Right ventricle myocardium inferior (tissue), 1 donor: Measurements from ENCODE around the gene HOXA3. TPM values are rescaled to one million over a fixed set of nuclear protein-coding genes. Genes with fewer than 3 reads are reported as not detected.

Experiments
- ATAC-seq: fragments of 200-7000 bp; cut with Tn5 transposase; one replicate; pipeline ENCODE4 v1.9.1; 2020; ENCODE audit warnings: mild to moderate bottlenecking, moderate library complexity
- DNase-seq: peaks from one replicate; pipeline ENCODE4 v3.0.0; 2021; ENCODE audit errors: missing footprints
- intact Hi-C: fragments of 100-400 bp; cut with DNase I; formaldehyde crosslinking; loops from one replicate; pipeline ENCODE4 v1.11.0; 2022
- total RNA-seq: library from RNA; stranded (reverse); fragmentation: NEBNext Ultra II Directional; extraction: Animal tissue kit (Norgen Biotek cat#: 25700); gene quantifications from one replicate; pipeline ENCODE4 v1.2.1, GENCODE V29; 2021
- donor health status: DM: no; HTN: yes; CAD: no; lungs with severe emphysema.

The HOXA3 gene
- total RNA-seq, 1 donor from 2014 or later, result not detected

DNA sequence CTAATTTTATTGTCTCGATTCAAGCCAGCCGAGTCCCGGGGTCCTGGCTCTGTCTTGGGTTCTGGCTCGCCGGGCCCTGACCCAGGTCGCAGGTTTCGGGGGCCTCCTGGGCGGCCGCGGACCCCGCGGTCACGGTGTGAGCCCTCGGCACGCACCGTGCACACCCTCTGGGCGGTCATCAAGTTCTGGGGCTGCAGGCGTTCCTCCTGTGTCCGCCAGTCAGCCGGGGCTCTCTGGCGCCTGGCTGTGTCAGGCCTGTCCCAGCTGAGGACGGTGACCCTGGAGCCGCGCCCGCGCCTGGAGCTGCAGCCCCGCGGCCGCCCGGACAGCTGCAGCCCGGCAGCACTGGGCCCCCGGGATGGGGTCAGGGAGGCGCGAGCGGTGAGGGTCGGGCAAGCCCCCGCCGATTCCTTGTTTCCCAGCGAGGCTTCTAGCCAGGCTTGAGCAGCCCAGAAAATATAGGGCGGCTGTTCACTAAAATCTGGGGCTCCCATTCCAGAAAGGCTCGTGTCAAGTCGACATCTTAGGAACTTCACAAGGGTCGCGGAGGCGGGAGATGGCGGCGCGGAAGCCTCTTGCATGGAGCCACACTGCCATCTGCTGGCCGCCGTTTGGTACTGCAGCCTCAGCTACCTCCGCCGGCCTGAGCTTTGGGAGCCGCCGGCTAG, 8.3 kb upstream of the HOXA3 start:
- ATAC-seq (peak; percentile 81), DNase-seq (peak; percentile 94)
- intact Hi-C loops, result loop anchor here (2.0 to 10.0 kb wide), 3 partner anchors 478 to 1276 kb away; no protein-coding TSS in a partner anchor

DNA sequence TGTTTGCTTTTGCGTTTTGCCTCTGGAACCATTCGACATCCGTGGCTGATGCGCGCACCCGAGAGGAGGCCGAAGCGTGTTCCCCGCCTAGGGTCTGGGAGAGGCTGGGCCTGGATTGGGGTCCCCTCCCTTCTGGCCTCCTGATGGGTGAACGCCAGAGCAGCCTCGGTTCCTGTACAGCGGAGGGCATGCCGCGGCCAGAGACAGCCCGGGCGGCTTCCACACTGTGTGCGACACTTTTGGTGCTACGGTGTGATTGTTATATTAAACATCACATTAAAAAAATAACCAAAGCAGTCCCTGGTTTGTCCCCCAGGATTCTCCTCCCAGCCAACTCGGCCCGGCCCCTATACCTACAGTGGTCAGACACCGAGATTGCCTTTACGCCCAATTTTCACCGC, 7.8 kb upstream of the HOXA3 start:
- ATAC-seq (no peak), DNase-seq (peak; percentile 71)
- intact Hi-C loops, result loop anchor here (2.0 to 10.0 kb wide), 3 partner anchors 477 to 1275 kb away; no protein-coding TSS in a partner anchor

DNA sequence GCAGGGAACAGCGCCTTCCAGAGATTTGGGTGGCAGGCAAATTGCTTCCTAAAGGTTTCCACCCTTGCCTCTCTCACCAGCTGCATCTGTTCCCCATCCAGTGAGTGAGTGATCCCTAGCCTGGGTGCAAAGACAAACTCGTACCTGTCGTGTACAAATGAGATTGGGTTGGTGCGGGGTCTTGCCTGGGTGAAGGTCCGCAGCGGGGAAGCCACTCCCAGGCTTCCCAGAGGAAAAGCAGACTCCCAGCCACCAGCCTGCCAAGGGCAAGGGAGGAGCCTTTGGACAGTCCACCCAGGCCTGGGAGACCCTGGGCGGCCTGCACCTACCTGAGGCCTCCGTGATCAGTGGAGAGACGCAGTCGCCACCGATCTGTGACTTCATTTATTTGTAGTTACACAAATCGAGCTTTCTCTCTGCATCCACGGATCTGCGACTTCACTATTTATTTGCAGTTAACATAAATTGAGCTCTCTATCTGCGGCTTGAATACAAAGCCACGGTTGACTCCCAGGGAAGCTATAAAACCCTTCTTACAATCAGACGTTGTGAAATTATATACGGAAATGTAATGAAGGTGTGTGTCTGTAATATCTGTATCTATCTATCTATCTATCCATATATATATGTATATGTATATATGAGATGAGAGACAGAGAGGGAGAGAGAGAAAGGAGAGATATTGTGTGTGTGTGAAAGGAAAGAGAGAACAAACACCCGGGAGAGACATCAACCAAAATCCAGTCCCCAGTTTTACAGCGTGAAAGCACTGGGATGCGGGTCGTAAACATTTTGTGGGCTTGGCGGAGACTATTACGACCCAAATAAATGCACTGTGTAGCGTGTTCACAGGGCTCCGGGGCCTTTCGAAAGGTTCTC, 7.1 kb upstream of the HOXA3 start:
- DNase-seq (peak; percentile 50), ATAC-seq (no peak)
- intact Hi-C loops, result loop anchor here (2.0 to 10.0 kb wide), 3 partner anchors 477 to 1275 kb away; no protein-coding TSS in a partner anchor

DNA sequence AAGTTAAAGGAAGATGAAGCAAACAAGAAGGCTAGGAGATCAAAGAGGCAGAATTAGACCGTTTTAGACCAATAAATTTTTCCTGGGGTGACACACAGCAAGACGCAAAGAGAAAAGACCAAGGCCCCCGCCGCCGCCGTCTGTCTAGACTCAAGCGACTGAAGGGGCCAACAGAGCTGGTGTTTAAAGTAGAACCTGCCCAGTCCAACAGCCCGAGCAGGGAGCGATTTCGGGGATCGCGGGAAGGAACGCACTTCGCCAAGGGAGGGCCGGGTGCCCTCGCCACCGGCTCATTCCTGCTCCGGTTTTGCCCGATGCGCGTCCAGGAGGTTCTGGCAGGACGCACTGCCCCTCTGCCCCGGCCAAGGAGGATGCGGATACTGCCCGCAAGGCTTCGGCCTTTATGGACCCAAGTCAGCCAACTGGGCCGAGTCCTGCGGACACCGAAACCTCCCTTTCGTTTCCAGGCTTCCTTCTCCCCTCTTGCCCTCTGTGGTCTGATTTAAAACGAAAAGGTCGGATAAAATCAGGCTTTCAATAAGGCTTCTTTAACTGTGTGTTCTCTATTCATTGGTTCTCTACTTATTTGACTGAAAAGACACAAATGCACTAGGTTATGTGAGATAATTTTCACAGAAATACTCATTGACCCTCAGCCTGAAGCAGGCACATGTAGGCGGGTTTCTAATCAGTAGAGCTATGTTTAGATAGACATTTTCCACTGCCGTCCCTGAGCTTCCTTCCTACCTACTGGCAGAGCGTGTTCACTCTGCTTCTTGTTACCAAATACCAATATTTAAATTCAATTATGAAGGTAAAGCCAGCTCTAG, 6.3 kb upstream of the HOXA3 start:
- DNase-seq (peak; percentile 50), ATAC-seq (no peak)
- intact Hi-C loops, result no loop called here

DNA sequence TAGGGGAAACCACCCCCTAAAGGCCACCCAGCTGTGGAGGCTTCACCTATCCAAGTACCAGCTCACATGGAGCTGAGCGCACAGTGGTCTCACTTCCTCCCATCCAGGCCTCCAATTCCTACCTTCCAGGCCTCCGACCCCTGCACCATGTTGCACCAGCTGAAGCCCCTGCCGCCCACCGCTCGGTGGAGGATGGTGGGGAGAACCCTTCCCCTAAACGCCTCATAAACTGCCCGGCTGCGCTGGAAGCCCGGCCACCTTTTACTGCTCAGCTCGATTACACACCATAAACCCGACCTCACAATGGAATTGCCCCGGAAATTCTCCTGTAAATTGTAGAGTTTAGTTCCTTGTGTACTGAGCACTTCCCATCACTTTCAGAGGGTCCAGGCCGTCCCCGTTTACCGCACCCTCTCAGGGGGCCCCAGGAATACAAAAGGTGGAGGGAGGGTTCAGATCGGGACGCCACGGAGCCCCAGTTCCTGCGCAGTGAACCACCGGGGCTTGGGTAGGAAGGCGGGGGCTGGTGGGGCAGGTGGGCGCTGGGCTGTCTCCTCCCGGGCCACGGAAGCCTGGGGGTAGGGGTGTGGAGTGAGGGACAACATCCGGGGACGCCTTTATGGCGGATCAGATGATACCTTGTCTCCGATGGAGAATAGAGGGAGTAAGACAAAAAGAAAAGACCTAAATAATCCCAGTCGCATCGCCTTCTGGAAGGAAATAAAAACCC, 5.5 kb upstream of the HOXA3 start:
- intact Hi-C loops, result no loop called here
- DNase-seq (peak; percentile 35), ATAC-seq (no peak)

DNA sequence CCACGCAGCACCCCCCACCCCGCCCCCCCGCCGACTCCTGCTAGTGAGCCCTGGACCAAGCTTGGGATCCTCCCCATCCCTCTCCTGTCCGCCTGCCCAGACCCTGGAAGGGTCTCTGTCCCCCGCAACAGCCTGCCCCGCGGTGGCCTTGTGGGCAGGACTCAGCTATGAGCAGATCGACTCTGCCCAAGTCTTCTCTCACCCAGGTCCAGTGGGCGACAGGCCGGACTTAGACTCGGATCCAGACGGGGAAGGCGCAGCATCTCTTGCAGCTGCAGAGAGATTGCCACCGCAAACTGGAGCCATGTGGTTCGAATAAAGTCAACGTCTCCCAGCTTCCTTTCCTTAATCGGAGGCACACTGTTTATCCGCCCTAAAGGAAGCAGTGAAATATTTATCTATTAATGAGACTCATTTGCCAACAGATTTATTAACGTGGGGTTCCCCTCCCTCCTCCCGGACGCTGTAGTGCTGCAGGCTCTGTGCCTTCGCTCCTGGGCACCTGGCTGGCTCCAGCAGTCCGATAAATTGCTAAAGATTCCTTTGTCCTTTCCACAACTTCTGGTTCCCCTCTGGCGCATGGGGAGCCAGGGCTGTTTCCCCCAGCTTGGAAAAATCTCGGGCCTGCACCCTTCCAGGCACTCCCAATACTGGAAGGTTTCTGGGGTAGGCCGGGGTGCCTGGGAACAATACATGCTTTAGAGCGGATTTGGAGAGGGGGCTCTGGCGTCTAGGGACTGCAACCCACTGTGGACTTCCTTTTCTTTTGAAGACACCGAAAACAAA, 4.7 kb upstream of the HOXA3 start:
- no peak for ATAC-seq
- peak; percentile 11 for DNase-seq
- intact Hi-C loops, result no loop called here

DNA sequence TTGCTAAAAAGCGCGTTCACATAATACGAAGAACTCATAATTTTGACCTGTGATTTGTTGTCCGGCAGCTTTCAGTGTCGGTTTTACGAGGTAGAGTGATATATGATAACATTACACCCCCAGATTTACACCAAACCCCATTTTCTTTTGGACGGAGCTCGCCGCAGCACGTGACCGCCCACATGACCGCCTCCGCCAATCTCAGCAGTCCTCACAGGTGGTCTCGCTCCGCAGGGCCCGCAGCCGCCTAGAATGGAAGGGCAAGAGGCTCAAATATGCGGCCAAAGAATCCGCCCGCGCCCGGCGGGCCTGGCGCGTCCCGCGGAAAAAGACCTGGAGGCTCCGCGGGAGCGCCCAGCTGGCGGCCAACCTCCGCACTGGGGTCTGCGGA, 4.1 kb upstream of the HOXA3 start, which contains the start of gene HOXA7:
HOXA7 (minus strand) TSS at position 168 of the 391 bp plus-strand sequence; CDS start at position 38, 130 bp downstream.
- DNase-seq (no peak), ATAC-seq (no peak)
- intact Hi-C loops, result no loop called here

DNA sequence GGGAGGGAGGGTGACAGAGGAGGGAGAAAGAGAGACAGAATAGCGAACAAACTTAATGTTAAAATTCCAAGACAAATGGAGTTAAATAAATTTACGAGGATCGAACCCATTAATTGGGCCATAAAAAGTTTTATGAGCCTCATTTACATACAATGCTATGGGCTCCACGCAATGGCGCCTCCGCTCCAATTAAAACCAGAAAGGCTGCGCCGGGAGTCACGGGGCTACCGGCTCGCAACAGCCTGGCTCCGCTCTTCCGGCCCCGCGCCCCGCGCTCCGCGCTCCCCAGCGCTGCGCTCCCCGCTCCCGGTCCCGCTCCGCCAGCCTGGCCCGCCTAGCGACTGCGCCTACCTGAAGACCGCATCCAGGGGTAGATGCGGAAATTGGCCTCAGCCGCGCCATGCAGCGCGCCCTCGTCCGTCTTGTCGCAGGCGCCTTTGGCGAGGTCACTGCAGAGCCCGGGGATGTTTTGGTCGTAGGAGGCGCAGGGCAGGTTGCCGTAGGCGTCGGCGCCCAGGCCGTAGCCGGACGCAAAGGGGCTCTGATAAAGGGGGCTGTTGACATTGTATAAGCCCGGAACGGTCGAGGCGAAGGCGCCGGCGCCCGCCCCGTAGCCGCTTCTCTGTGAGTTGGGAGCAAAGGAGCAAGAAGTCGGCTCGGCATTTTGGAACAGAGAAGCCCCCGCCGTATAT, 3.6 kb upstream of the HOXA3 start:
- DNase-seq (peak; percentile 62), ATAC-seq (no peak)
- intact Hi-C loops, result no loop called here

DNA sequence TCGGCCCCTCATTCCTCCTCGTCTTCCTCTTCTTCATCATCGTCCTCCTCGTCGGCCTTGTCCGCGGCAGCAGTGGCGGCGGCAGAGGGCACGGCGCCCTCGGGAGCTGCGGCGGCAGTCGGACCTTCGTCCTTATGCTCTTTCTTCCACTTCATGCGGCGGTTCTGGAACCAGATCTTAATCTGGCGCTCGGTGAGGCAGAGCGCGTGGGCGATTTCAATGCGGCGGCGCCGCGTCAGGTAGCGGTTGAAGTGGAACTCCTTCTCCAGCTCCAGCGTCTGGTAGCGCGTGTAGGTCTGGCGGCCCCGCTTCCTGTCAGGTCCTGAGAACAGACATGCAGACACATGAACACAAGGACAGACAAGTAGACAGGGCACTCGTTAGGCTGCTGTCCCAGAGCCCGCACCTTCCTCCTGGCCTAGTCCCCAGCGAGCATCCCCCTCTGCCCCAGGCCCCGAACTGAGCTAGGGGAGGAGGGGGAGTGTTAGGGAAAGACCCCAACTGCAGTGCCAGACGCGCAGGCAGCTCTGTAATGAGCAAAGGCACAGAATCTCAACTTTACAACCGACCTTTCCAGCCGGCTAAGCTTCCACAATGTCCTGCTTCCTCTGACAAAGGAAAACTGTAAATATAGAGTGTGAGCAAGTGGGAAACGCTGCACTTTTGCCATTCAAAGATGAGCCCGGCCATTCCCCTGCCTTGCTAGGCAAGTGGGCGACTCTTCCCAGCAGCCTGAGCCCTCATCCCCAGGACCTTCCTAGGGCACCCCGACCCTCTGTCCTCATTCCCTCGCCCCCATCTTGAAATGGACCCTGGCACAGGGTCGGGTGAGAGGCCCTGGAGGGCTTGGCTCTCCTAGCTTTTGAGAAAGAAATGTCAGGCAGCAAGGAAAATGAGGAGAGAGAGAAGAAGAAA, 2.8 kb upstream of the HOXA3 start:
- ATAC-seq (no peak), DNase-seq (peak; percentile 37)
- intact Hi-C loops, result no loop called here

DNA sequence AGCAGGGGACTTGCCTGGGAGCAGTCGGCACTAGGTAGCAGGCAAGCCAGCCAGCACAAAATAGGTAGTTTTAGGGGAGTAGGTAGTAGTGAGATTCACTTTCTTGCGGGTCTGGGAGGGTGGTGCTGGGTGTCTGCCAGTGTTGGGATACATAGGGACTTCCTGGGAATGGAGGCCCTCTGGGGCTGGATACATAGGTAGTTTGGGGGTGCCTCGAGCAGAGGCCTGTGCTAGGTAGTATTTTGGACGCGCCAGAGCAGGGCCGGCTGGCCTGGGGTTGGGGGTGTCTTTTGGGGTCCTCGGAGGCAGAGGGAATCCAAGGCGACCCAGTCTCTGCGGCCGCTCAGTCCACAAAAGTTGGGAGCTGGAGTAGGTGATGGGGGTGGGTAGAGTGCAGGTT, 2.0 kb upstream of the HOXA3 start:
- ATAC-seq (no peak), DNase-seq (peak; percentile 32)
- intact Hi-C loops, result no loop called here

DNA sequence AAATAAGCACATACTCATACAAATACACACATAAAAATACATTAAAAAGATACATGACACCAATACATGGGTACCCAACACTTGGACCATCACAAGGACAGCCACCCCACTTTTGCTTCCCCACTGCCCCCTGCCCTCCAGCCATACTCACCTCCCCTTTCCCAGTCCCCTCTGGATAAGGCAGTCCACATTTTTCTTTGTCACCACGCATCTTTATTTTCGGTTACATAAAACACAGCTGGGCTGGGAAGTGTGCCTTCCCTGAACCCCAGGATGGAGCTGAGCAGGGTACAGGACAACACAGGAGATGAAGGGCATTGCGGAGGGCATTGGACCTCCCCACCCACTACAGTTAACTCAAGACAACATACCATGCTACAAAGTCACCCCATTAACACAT, 1.1 kb upstream of the HOXA3 start:
- intact Hi-C loops, result no loop called here
- no peak for DNase-seq
- ATAC-seq, result no peak

DNA sequence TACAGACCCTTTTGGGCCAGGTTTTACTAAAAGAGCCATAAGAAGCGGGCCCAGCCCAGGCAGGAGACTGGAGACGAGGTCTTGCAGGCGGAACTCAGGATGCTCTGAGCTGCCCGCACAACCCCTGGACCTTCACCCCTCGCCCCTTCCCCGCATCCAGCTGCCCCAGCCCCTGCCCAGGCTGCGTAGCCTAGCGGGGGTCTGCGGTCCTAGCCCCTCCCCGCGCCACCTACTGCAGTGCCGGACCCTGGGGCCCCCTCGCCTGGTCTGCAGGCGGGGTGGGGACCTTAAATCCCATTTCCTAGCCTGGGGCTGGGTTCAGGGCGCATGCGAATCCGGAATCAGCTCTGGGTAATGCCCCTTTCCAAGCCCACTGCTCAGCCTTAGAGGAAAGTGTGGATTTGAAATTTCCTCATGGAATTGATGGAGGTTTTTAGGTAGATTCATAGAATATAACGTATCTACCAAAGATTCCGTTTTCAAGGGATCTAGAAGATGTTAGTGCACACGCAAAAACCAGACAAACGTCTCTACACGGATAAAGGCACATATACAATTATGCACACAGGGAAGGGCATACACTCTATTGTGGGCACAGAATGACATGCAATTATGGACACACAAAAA, 546 bp upstream of the HOXA3 start:
- ATAC-seq (no peak), DNase-seq (peak; percentile 55)
- intact Hi-C loops, result no loop called here

DNA sequence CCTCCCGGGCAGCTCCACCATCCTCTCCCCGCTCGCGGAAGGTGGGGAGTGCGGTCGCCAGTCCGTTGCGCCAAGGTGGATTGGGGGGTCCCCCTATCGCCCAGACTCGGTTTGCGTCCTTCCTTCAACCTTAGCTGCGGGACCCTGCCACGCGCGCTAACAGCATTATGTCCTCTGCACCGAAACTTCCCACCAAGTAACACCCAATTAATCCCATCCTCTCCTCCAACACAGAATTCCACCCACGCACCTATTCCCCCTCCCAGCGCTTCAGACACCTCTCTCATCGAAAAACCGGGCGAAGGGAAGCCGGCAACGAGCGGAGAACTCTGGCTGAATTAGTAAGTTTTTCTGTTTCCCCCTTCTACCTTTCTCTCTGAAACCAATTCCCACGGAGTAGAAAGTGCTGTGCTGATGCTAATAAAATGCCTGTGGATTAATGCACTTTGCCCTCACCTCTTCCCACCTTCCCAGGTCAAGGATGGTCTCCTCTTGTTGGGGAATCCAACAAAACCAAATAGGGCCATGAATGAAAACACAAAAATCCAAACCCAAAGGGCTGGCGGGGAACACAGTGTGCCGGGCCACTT, 947 bp downstream of the HOXA3 start:
- ATAC-seq, result no peak
- intact Hi-C loops, result no loop called here
- peak; percentile 43 for DNase-seq

DNA sequence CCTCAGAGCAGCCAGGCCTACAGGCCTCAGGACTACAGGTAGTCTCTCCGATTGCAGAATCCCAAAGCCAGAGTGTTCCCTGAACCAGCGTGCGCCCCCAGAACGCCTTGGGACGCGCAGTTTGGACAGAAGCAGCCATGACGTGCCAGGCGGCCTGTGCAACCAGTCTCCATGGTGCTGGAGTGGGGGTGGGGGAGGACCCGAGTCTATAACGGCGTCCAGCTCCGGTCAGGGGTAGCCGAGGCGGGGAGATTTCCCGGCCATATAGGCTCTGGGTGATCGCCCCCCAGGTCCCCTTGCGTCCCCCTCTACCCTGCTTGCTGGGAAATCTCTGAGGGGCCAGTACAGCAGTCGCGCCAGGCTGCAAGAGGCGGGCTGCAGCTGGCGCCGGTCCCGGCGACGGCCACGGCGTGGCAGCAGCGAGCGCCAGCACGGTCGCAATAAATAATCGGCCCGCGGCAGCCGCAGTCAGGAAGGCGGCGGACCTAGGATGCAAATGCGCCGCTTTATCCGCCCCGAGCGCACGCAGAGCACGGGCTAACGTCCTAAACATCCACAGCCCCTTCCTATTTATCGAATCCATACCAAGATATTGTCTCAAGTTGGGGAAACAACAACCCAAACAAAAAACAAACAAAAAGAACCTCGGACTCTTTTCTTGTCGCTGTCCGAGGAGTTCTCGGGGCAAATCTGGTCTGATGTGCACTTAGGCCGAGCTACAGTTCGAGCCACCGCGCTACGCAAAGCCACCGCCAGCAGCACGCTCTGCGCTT, 1.6 kb downstream of the HOXA3 start:
- ATAC-seq (peak; percentile 64), DNase-seq (peak; percentile 83)
- intact Hi-C loops, result no loop called here
